Activated T-cell treated with anti-CD3 and anti-CD28 coated beads, Interleukin-2, amount 50 U/mL, for 48 hours (primary cell): ENCODE data around the gene SDC1.

Experiments
- DNase-seq, 2 experiments: peaks; one replicate each; pipeline ENCODE4 v3.0.0-alpha.2; 2020

Gene SDC1

DNA sequence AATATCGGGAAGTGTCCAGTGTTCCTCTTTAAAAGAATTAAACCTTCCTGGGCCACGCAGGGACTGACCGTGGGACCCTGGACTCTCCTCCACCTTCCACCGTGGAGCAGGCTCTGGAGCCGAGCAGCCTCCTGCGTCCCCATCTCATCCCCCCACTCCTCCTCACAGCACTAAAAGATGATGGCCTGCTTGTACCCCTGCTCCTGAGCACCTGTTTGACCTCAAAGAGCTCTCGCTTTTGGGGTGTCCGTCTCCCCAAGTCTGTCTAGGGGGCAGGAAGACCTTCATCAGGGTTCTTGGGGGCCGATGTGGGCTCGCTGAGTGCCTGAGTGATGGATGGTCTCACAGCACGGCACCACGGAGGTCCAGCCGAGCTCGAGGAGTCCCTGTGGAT, 1.2 kb upstream of the SDC1 start:
- no peak for DNase-seq

DNA sequence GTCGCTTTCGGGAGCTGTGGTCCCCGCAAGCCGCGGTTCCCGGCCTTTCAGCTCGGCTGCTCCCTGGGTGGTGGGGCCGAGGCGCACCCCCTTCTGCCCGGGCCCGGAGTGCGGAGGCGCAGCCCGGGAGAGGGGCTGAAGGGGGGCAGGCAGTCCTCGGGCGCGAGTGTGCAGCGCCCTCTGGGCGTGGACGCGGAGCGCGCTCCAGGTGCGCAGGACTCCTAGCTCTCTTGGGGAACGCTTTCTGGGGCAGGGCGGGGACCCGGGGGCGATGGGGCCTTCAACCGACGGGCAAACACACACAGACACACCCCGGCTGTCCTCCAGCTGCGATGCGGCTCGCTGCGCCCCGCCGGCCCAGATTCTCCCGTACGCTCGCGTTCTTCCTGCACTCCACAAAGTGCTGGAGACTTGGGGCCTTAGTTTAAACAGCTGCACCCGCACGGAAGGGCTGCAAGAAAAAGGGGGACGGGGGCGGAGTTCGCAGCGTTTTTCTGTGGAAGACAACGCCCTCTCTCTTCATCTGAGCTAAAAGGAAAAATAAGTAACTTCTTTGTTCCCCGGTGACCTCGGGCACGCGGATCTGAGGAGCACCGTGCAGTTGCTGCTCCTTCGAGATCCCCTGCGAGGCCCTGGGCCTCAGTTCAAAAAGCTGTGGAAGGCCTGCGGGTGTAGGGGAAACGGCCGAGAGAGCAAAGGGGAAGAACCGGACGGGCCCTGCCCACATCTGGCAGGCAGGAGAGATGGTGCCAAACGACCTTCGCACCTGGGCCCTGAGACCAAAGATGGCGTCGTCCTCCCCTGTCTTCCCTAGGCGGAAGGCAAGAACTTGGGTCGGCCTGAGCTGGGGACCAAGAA, 593 bp upstream of the SDC1 start:
- peak; percentile 68 to 72 for DNase-seq

DNA sequence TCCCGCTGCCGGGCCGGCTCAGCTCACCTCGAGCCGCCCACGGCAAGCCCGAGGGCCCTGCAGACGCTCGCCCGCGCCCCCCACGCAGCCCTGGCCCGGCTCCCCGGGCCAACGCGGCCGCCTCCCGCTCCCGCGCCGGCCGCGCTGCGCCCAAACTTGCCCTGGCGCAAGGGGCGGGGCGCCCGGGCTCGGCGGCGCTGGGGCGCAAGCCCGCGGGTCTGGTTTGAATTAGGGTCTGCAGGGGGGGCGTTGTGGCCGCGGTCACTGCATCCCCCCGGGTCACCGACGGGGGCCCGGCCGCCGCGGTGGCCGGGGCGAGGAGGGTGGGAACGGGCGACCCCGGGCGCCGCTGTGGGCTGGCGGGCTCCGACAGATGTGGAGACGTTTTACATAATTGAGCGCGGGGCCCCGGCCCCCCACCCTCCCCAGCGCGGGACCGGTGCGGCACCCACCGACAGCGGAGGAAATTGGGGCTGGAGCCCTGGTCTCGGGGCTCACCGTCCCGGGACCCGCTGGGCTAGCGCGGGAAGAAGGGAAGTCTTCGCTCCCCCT, 690 bp downstream of the SDC1 start:
- peak in 1 of 2 experiments; percentile 29 for DNase-seq

DNA sequence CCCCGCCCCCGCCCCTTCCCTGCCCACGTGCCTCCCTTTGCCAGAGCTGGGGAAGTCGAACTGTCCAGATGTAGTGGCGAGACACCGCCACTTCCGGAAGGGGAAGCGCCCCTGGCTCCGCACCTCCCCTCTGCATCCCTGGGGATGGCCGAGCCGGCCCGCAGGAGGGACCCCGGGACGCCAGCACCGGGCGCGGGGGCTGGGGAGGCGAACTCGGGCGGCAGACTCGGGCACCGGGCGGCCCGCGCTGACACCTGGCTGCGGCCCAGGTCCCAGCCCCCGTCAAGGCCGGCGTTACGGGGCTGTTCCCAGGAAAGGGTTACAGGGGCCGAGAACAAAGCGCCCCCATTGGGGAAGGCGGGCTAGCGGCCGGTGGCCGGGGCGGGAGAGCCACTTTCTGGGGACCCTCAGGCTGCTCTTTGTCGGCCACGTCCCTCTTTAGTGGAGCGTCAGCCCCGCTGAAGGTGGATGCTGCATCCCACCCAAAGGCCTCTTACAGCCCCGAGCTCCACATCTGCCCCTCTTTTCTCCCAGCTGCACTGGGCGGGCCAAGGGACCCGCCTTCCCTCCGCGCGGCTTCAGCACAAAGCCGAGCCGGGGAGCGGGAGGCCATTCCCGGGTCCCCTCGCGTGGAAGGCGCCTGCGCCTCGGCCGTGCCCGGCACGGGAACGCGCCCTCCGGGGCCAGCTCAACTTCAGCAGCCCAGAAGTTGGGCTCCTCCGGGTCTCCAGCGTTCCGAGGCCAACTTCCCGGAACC, 1.3 kb downstream of the SDC1 start:
- DNase-seq = peak; percentile 35 to 51

DNA sequence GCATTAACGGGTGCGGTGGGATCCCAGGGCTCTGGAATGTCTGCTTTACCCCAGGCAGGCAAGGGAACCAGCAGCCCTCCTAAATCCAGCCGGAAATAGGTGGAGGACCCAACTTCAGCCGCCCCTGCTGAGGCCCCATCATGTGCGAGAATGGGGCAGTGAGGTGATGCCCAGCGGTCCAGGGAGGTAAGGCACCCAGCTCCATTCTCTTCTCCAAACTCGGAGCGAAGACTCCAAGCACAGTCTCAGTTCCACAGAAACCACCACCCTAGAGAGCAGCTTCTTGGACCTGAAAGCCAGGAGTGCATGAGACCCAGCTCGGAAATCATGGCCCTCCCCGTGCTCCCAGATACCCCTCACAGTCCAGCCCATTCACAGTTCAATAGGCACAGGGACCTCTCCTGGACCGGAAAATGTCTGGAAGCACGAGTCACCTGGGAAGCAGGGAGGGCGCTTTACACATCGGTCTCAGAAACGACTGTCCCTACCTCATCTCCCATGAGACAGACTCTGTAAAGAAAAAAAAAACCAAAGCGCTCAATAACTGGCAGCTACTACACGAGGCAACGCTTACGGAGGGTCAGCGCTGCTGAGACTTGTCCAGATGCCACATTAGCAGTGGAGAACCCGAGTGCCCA, 2.0 kb downstream of the SDC1 start:
- DNase-seq = no peak

DNA sequence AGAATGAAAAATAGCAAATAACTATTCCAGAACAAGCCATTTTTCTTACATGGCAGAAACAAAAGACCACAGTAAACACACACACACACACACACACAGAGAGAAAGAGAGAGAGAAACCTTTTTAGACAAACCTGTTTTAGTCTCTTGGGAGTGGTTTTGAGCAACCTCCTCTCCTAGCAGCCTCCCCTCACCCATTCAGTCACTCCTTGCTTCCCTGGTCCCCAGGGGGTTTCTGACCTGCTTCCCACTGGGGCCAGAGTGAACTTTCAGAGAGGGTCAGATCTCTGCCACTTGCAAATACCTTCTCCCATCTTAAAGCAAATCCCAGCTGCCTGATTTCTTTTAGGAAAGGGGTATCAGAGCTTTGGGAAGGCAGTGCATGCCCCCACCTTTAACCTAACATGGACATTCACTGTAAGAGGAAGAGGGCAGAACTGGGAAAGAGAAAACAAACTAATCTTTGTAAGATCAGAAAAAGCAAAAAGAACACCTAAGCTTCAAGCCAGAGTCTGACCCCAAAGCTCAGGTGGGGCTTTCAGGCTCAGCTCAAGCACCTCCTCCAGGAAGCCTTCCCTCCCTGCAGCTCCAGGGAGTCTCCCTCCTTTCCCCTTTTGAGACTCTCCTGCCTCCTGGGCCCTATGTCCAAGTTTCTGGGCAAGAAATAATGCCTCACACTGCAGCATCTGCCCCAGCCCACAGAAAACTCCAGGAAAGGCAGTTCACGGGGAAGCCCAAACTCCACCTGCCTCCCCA, 2.7 kb downstream of the SDC1 start:
- no peak for DNase-seq

DNA sequence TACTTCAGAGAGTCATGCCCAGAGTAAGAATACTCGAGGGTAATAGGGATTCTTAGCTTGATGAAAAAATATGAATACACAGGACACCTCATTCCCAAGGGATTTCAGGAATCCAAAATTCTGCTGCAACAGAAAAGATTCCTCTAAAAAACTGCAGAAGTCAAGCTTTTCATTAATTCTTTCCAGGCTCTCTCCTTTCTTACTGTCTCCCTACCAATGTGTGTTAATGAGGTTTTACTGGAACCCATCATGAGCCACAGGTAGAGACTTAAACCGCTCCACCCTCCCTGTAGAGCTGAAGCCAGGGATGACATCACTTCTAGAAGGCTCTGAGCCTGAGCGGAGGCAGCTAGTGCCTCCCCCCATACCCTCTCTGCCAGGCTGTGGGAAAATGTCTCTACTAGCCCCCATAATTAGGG, 3.4 kb downstream of the SDC1 start:
- no peak for DNase-seq

DNA sequence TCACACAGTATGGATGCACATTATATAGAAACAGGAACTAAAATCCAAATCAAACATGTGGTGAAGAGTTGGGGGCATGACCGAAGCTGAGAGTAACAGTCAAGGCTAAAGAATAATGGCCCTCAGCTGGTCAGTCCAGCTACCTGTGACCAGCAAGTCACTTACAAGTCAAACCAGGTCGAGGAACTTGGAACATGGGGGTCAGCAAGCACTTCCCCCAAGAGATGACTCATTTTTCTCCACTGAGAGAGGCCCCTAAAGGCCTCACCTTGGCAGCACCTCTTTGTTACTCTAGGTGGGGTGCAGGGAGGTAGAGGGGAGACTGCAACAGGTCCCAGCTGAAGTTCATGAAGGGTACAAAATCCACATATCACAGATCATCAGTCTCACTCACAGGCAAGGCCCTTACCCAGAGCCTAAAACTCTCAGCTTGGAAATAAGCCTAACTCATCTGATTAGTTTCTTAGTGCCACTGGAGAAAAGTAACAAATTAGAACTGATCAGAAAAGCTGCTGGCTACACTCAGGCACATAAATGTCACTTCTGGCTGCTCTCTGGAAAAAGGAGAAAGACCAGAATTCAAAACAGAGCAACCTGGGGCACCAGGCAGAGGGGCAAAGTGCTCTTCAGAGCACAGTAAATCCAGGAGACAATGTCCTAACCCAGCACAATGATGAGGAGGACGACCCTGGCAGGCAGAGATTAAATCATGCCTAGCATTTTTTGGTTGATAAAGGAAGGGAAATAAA, 4.0 kb downstream of the SDC1 start:
- DNase-seq = no peak

DNA sequence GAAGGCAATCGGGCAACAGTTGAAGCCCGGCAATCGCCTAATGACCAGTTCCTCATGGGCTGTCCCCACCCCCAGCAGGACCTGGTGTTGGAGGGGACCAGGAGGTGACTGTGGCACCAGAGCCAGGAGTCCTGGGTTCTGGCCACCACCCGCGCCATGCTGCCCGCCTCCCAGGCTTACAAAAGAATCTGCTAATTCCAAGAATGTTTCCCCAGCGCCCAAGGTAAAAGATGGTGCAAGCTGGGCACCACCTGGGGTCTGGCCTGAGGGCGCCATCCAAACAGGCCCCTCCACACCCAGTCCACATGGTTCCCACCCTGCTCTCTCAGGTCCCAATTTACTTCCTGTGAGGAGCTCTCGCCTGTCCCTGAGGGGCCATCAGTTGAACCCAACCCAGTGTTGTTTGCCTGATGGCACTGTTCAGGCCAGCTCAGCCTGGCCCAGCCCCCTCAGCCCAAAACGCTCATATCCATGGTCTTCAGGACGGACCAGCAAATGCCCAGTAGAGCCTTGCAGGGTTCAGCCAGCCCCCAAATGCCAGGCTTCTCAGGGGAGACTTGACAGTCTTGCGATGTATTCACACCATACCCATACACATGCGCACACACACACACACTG, 5.1 kb downstream of the SDC1 start:
- DNase-seq = no peak

DNA sequence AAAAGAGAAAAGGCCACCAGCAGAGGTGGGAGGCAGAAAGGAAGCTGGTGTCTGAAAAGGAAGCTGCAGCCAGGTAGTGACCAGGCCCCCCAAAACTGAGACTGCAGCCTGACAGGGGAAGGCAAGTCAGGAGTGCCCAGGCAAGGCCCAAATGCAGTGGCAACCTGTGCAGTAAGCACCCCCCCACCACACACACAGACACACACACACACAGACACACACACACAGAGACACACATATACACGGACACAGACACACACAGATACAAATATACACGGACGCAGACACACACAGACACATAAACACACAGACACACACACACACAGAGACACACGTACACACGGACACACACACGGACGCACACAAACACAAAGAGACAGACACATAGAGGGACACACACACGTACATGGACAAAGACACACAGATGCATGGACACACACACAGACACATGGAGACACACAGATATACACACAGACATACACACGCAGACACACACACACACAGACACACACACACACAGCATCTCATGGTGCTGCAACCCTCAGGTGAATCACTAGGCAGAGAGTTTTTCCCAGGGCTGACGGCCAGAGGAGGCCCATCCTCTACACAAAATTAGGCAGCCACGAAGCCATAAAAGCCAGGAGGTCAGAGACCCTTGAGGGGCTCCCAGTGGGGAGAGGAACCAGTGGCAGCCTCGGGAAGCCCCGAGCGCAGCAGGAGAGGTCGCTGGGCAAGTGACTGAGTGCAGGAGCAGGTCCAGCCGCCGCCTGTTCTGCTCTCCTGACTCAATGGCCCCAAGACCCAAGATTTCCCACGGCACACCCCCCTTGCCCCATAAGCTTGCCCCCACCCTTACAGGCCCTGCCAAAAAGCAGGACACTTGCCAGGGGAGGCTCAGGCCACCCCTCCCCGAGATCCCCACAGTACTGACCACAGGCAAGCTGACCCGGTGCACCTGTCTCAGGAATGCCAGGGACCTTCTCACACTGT, 6.3 kb downstream of the SDC1 start:
- no peak for DNase-seq

DNA sequence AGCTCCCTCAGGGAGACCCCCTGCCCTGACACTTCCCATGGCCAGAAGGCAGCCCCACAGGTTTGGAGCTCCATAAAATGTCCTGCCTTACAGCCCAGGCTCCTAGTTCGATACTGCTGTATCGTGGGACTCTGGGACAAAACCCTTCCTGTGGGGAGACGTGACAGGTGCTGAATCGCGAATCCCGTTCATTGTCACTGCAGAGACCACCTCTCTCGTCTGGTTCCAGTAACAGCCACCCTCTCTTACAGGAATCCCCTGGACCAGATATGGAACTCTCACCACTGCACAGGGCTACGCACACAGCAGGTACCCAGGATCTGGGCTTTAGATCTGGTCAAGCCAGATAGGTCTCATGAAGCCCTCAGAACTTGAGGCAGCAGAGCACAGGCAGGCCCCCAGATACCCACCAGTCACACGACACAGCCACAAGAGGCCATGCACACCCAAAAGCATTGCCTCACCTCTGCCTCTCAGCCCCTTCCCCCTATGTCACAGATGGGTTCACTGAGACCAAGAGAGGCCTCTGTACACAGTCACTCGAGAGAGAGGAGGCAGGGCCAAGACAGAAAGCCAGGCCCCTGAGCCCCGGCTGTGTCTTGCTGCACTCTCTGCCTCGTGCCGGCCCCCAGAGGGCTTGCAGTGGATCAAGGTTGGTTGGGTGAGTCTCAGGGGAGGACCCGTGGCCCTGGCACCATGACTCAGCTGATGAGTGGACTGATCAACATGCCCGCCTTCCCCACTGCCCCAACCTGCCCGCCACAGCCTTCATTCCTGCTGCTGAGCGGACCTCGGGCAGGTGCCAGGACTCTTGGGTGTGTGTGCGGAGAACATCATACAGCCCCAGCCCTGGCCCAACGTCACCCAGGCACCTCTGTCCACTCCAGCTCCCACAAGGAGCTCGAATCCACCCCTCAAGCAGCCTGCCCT, 7.6 kb downstream of the SDC1 start:
- DNase-seq = no peak

DNA sequence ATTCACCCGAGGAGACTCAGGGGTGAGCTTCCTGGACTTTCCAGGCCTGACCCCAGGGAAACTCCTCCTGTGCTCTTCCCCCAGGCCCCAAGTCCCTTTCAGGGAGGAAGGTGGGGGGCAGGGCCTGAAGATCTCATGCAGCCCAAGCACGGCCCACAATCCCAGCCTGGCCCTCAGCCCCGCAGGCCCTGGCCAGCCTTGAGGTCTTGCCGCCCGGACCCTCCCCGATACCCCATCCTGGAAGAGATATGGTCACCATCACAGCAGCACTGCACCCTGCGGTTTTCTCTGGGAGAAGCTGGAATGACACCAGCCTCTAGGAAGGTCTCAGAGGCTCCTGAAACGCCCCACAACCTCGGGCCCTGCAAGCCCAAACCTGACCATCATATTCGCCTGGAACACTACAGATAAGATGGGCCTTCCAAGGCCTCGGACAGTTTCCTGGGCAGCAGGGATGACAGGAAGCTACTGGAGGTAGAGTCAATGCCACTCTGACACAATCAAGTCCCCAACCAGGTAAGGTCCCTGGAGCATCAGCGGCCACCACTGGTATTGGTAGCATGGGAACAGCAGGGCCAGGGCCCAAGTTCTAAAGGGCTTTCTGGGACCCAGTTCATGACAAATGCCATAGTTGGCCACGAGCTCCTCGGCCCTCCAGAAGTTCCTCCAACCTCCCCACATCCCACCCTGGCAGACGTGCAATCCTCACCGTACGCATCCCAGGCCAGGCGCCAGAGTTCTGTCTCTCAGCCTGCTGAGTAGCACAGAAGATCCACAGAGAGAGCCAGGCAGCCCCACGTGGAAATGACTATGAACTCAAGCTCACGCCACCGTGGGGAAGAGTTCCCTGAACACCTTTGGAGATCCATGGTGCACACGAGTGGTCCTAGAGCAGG, 8.6 kb downstream of the SDC1 start:
- DNase-seq = no peak

DNA sequence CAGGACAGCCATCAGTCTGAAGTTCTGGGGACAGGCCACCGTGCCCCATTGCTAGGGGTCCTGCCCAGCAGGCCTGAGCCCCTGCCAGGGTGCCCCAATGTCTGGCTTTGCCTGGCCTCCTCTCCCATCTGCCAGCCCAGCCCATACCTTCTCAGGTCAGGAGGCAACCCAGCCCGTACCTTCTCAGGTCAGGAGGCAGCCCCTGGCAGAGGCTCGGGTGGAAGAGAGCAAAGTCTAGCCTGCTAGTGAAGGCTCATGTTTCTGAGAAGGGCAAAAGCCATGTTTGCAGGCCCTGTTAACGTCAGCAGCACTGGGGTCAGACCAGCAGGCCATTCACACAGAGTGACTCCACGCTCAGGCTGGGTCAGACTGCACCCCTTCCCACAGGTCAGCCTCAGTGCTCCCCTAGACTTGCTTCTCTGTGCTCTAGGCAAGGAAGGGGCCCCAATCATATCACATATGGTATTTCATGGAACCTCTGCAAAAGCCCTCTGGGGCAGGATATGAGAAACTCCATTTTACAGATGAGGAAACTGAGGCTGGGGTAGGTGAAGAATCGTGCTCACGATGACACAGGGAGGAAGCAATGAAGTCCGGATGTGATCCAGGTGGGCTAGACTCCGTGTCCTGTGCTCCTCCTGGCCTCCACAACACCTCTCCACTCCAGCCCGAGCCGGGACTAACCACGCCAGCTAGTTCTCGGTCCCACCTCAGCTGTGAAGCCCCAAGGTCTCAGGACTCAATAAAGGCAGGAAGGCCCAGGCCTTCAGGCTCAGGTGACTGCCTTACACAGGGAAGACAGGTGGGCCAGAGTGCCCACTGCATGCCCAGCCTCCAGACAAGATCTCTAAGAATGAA, 9.5 kb downstream of the SDC1 start:
- DNase-seq = no peak

DNA sequence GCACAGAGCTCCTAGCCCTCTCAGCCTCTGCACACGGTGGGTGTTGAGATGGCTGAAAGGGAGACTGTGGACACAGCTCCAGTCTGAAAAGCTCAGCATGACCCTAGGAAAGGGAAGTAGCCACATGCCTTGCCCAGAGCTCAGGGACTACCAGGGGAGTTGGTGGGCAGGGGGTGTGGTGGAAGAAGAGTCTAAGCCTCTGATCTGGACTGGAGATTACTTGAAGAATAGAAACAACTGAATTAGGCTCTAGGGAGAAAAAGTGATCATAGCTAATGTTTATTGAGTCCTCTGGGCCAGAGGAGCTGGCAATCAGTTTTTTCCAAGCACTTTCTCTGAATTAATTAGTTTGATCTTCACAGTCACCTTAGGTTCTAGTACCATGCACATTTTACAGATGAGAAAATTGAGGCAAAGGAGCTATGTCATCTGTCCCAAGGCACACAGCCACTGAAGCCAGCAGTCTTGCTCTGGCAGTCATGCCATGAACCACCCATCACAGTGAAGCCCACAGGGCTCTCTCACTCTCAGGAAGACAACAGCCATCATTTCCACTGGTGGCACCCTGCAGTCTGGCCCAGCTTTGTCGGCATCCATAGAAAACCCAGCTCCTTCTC, 10.3 kb downstream of the SDC1 start:
- no peak for DNase-seq

DNA sequence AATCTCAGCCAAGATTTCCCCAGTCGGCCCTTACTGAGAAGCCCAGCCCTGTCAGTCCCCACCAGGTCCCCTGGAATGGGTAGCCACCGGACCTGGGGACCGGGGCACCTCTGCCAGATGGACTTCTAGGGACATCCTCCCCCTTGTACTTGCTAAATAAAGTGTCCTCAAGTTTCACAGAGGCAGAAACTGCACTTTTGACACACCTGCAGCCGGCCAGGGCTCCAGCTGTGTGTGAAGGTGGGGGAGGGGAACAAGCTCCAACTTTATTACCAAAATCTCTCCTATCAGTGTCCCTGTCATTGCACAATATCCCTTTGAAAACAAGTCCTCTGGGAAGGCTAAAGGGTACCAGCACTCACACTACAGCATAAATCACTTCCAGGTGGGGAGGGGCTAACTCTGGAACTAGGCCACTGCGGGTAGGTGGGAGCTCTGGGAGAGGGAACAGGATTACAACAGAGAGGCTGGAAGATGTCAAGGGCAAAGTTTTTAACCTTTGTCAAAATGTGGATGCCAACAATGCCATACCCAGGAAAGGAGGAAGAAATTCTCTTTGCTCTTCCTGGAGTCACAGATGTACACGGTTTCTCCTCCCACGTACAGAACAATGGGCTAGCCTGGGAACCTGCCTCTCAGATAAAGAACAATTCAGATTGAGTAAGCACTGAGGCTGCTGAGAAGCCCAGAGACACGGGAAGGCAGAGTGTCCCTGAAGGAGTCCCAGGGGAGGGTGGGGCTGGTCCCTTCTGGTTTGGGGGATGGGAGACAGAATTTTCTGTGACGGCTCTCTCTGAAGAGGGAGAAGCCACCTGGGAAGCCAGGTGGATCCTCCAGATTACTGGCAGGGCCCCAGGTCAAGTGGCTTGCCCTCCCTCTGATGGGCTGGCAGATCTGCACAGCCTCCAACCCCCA, 11.0 kb downstream of the SDC1 start:
- DNase-seq = no peak
